ENCODE results near the gene CACNA1E.

Gene CACNA1E

GRCh38 chr1:181499825-181500224 lies 16.5 kb downstream of the CACNA1E start:
- Histone ChIP-seq H3K9me2 (replicated peaks; ENCODE audit: insufficient read depth, low read length) (no peaks in the 10 kb centered on the region), H3K4me3 (ENCODE audit: insufficient read depth, low read length, poor library complexity, severe bottlenecking) (no peak overlapping the region), H3F3A (ENCODE audit: insufficient read depth) (no peaks in the 10 kb centered on the region), H3K9me3 (ENCODE audit: insufficient read depth, low read length) (no peaks in the 10 kb centered on the region), H3K27me3 (ENCODE audit: low read length) (no peaks in the 10 kb centered on the region; the same call in 1 of the 2 replicates), H2AFZ (ENCODE audit: low read depth, low read length, severe bottlenecking) (no peak overlapping the region), H3K36me3 (ENCODE audit: low read length) (no peaks in the 10 kb centered on the region), H3K4me2 (ENCODE audit: low read depth, low read length, poor library complexity, severe bottlenecking) (no peak overlapping the region), H4K20me1 (ENCODE audit: low read depth, low read length) (no peaks in the 10 kb centered on the region), H3K27ac (ENCODE audit: low read depth, low read length) (no peak overlapping the region), H3K79me2 (ENCODE audit: insufficient read depth, low read length) (no peaks in the 10 kb centered on the region), H3K9ac (ENCODE audit: low read length) (no peak overlapping the region)
- TF ChIP-seq EZH2phosphoT487 (conservative IDR thresholded peaks at IDR 0.05; ENCODE audit: low read length), result no peak
- TF ChIP-seq CTCF (IDR thresholded peaks at IDR 0.05; ENCODE audit: insufficient read depth, low read length, poor library complexity, severe bottlenecking), result no peak

GRCh38 chr1:181500636-181501035 lies 17.3 kb downstream of the CACNA1E start:
- Histone ChIP-seq H2AFZ (ENCODE audit: low read depth, low read length, severe bottlenecking) (no peak overlapping the region), H3K9me2 (replicated peaks; ENCODE audit: insufficient read depth, low read length) (no peaks in the 10 kb centered on the region), H3K4me3 (ENCODE audit: insufficient read depth, low read length, poor library complexity, severe bottlenecking) (no peak overlapping the region), H3K36me3 (ENCODE audit: low read length) (no peaks in the 10 kb centered on the region), H3K27me3 (ENCODE audit: low read length) (no peaks in the 10 kb centered on the region; the same call in 1 of the 2 replicates), H4K20me1 (ENCODE audit: low read depth, low read length) (no peaks in the 10 kb centered on the region), H3F3A (ENCODE audit: insufficient read depth) (no peaks in the 10 kb centered on the region), H3K79me2 (ENCODE audit: insufficient read depth, low read length) (no peaks in the 10 kb centered on the region), H3K27ac (ENCODE audit: low read depth, low read length) (no peak overlapping the region), H3K4me2 (ENCODE audit: low read depth, low read length, poor library complexity, severe bottlenecking) (no peak overlapping the region), H3K9me3 (ENCODE audit: insufficient read depth, low read length) (no peaks in the 10 kb centered on the region), H3K9ac (ENCODE audit: low read length) (no peak overlapping the region)
- TF ChIP-seq CTCF (IDR thresholded peaks at IDR 0.05; ENCODE audit: insufficient read depth, low read length, poor library complexity, severe bottlenecking), result no peak
- no peak for TF ChIP-seq EZH2phosphoT487 (conservative IDR thresholded peaks at IDR 0.05; ENCODE audit: low read length)

- no peak for TF ChIP-seq CTCF (IDR thresholded peaks at IDR 0.05; ENCODE audit: insufficient read depth, low read length, poor library complexity, severe bottlenecking)
- TF ChIP-seq EZH2phosphoT487 (conservative IDR thresholded peaks at IDR 0.05; ENCODE audit: low read length), result no peak
- H3K79me2 ChIP-seq (ENCODE audit: insufficient read depth, low read length), result no peaks in the 10 kb centered on the region
- no peaks in the 10 kb centered on the region for H3K9me3 ChIP-seq (ENCODE audit: insufficient read depth, low read length)
- no peak overlapping the region for H2AFZ ChIP-seq (ENCODE audit: low read depth, low read length, severe bottlenecking)
- H3K27me3 ChIP-seq (ENCODE audit: low read length), result no peaks in the 10 kb centered on the region; the same call in 1 of the 2 replicates
- H3K4me3 ChIP-seq (ENCODE audit: insufficient read depth, low read length, poor library complexity, severe bottlenecking), result no peak overlapping the region
- no peak overlapping the region for H3K4me2 ChIP-seq (ENCODE audit: low read depth, low read length, poor library complexity, severe bottlenecking)
- H3K36me3 ChIP-seq (ENCODE audit: low read length), result no peaks in the 10 kb centered on the region
- H3K9me2 ChIP-seq (replicated peaks; ENCODE audit: insufficient read depth, low read length), result no peaks in the 10 kb centered on the region
- no peak overlapping the region for H3K27ac ChIP-seq (ENCODE audit: low read depth, low read length)
- no peak overlapping the region for H3K9ac ChIP-seq (ENCODE audit: low read length)
- no peaks in the 10 kb centered on the region for H4K20me1 ChIP-seq (ENCODE audit: low read depth, low read length)
- H3F3A ChIP-seq (ENCODE audit: insufficient read depth), result no peaks in the 10 kb centered on the region
Observed at GRCh38 chr1:181501612-181502011, 18.3 kb downstream of the CACNA1E start.

Data from SU-DHL-6 (cell line).